NCI-H1436 (cell line): Measurements from ENCODE around the gene BABAM1.

ENCODE experiments used
- DNase-seq: peaks from one replicate; lab custom pipeline; 2025; lab: John Stamatoyannopoulos, UW

The BABAM1 gene

DNA sequence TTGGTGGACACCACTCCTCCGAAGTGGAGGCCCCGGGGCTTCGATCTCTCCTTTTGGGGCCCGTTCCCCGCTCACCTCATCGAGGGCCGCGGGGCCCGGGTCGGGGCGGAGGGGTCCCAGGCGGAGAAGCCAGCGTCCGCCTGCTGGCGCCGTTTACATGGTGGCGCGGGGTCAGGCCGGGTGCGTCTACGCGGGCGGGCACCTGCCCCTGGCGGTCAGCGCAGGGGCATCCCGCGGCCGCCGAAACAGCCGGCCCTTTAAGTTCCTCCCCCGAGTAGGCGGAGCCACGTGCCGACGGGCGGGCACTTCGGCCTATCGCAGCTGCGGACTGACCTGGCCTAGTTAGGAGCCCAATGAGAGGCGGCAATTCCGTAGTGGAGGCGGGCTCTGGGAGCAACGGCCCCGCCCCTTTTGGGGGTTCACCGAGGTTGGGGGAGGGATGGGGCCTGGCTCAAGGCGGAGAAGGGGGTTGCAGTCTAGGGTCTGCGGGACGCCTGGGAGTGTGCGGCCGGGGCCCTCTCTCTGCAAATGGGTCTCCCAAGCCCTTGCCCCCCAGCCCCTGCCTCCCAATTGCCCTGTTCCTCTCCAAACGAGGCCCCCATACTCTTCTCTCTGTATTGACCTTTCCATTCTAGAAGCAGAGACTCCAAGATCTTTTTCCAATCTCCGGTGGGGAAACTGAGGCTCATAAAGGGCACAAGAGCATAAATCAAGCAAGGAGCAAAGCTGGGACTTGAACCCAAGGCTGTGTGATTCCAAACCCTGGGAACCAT, 36.1 kb downstream of the BABAM1 start, which contains the start of gene ABHD8:
TSS of gene ABHD8 (minus strand) at position 259 of the 773 bp plus-strand sequence. CDS start 1,809 bp downstream, outside the sequence.
- DNase-seq: peak; percentile 94

DNA sequence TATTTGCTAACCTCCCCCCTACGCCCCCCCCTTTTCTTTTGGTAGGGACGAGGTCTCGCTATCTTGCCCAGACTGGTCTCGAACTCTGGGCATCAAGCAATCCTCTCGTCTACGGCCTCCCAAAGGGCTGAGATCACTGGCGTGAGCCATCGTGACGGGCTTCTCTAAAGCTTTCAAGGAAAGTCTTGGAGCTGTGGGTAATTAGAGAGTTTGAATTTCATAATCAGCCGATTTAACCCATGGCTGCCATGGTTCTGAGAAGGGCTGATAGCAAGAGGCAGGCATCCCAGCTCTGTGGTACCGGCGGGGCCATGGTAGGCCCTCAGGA, 36.7 kb downstream of the BABAM1 start:
- DNase-seq: no peak

DNA sequence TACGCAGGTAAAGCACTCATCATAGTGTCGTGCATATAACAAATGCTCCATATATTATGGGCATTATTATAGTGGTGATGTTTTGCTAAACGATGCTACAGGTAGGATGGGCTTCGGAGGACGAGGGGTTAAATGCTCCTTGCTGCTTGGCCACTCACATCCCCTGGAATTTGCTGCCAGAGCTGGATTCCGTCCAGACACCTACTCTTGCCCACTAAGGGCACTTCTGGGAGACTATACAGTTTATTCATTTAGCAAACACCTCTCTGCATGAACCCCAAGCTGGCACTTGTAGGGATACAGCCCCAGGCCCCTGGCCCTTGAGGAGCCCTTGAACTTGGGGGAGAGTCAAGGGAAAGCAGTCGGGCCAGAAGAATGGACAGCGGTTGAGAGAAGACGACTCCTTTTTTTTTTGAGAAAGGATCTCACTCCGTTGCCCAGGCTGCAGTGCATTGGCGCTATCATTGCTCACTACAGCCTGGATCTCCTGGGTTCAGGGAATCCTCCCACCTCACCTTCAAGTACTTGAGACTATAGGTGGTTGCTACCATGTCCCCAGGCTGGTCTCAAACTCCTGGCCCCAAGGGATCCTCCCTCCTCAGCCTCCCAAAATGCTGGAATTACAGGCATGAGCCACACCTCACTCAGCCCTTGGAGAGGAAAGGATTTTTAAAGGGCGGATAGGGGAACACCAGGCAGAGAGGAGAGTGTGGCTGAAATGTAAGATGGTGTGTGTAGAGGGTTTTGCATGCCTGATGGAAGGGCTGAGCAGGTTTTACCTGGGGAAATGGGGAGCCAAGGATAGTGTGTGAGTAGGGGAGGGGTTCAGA, 37.4 kb downstream of the BABAM1 start:
- no peak for DNase-seq

DNA sequence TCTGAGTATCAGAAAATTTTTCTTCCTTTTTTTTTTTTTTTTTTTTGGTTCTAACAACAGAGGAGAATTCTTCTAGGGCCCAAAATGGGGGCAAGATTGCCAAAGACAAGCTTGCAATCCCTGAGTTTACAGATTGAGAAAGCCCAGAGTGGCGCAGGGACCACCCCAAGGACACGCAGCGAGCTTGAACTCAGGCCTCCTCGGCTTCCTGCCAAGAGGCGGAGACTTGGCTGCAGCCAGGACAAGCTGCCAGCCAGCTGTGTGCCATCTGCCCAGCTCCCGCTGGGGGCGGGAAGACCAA, 37.9 kb downstream of the BABAM1 start:
- DNase-seq: no peak

DNA sequence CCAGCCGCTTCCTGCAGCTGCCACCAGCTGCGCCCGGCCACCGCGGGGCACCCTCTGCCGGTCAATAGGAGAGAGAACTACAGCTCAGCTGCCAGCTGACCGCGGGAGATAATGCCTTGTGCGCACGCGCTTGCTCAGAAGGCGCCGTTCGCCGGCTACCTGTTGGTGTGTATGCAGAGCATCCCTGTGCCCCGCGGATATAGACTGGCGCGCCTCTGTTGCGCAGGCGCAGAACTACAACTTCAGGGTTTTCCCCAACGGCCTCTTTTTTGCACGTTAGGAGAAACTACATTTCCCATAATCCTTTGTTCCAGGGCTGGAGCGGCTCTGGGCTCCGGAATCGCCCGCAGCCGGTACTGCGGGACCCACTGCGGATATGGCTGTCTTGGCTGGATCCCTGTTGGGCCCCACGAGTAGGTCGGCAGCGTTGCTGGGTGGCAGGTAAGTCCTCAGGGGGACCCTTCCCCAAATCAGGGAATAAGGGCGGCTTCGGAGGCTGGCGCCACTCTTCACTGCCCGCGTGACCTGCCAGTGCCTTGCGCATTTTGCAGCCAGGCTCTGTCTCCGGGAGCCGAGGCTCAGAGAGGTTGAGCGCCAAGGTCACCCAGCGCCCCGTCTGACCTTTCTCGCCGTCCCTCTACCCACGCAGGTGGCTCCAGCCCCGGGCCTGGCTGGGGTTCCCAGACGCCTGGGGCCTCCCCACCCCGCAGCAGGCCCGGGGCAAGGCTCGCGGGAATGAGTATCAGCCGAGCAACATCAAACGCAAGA, 38.5 kb downstream of the BABAM1 start, which contains the start of gene MRPL34:
TSS of gene MRPL34 (plus strand) at position 356 of the 768 bp plus-strand sequence. CDS start at position 377, 21 bp downstream.
- peak; percentile 97 for DNase-seq

DNA sequence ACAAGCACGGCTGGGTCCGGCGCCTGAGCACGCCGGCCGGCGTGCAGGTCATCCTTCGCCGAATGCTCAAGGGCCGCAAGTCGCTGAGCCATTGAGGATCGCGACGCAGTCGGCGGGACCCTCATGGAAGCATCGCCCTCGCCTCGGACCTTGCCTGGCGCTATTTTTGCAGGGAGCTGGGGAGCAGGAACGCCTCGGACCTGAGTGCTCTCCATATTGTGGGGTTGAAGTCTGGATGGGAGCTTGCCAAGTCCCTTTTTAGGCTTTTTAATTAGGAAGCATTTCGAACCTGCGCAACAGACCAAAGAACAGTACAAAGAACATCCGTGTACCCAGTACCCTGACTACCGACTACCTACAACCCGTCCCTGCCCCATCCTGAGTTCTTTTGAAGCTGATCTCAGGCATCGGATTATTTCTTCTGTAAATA, 39.1 kb downstream of the BABAM1 start:
- DNase-seq: no peak

DNA sequence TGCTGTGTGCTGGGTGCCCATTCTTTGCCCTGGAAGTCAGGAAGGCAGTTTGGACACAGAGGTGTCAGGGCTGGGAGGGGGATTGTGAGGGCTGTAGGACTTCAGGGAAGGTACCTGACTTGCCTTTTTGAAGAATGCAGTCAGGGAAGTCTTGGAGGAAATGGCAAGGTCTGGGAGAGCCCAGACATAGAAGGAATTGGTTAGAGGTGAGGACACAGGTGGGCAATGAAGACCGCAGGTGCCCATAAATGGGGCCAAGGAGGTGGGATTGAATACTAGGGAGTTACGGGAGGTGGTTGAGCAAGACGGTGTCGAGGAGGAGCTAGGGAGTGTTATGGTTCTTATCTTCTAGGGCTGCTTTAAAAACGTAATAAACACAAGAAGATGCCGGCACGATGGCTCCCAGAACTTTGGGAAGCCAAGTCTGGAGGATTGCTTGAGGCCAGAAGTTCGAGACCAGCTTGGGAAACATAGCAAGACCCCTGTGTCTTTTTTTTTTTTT, 40.7 kb downstream of the BABAM1 start:
- DNase-seq: no peak

DNA sequence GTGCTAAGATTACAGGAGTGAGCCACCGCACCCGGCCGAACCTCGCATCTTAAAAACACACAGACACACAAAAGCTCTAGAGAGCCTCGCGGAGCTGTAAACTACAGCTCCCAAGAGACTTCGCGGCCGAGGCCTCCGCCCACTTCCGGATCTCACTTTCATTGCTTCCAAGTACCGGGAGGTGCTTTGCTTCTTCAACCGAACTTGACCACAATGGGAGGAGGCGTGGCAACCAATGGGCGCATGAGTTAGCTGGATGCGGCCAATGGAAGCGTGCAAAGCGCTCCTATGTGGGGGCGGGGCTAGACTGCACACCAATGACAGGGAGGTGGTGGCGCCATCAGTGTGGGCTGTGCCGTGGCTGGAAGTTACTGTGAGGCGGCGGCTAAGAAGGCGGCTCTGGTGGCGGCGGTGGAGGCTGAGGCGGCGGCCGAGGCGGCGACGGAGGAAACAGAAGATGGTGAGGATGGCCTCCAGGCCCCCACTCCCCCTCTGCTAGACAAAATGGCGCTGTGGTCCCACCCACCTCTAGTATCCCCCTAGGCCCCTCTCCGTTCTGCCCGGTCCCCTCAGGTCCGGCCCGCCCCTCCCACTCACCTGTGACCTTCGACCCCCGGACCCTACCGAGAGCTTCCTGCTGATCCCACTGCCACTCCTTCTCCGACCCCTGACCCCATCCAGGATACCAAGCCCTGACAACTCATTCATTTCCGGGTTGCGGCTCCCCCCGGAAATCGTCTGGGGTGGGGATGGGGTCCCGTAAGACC, 42.1 kb downstream of the BABAM1 start, which contains the start of gene DDA1:
TSS of gene DDA1 (plus strand) at position 366 of the 767 bp plus-strand sequence. CDS start at position 458, 92 bp downstream.
- peak; percentile 99 for DNase-seq

DNA sequence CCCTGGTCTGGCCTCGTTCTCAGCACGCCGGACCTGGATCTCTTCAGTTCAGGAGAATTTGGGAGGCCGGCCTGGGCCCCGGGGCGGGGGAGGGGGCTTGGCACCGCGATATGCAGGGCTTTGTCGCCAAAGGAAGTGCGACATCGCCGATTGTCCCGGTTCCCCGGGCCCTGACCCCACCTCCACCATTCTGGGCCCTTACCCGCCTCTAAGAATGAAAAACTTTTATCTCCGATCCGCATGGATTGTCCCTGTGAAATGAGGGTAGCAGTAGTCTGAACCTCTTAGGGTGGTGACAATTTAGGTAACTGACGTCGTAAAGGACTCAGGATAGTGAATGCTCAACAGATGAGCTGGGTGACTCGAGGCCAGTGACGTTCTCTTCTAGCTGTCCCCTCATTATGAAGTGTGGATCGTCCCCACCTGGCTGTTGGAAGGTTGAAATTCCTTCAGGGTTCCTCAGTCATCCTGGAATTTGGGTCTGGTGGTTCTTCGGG, 42.8 kb downstream of the BABAM1 start:
- no peak for DNase-seq

DNA sequence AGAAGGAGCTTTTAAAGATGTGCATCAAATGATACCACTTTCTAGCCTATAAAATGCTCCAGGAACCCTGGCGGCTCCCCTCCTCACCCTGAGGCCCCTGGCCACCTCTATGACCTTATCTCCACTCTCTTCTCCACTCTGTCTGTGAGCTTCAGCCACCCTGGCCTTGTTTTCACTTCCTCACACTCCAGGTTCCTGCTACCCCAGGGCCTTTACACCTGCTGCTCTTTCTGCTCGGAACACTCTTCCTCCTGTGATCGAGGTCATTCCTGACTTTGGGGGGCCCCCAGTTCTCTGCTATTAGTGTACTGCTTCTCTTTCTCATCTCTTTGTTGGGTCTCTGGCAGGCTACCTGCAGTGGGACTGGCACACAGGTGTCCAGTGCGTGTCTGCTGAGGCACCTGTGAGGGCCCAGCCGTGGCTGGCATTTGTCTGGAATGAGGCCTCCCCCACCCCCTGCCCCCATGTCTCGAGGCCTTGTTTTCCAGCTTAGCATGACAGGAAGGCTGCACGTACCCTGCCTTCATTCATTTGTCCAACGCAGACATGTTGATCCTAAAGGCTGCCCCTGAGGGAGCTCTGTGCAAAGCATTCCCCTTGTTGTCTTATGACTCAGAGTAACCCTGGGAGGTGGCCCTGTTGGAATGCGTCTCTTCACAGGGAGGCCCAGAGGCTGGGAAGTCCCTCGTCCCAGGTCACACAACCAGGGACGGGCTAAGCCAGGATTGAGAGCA, 44.4 kb downstream of the BABAM1 start:
- no peak for DNase-seq

DNA sequence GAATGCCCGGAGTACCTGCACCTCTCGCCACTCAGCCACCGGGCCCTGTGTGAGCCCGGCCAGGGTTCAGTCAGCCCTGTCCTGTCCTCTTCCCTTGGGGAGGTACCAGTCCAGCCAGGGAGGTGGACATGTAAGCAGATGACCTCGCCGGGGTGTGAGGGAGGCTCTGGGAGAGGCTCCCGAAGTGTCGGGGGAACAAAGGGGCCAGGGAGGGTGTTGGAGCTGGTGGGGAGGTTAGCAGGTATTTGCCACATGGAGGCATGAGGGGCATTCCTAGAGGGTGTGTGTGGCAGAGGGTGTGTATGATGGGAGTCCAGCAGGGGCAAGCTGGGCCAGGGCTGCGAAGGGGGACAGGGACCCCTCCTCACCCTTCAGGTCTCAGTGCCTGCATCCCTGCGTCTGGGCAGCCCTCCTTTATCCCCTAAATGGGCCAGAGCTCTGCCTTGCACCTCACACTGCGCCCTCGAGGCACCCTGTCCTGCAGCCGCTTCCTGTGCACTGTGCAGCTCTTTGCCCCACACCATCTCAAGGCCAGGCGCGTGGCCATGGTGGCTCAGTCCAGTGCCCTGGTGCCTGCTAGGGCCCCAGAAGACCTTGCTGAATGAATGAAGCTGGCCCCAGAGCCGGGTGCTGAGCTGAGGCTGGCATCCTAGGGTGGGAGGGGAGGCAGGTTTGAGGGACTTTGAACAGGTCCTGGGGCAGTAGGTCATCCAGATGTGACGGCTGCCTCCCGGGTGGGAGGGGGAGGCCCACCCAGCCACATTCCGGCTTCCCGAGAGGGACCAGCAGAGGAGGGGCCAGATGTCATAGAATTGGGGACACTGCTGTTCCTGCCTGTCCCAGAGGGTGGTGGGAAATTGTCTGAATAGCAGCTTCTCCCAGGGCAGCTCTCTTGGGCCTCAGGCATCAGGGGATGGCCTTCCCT, 45.2 kb downstream of the BABAM1 start:
- no peak for DNase-seq

DNA sequence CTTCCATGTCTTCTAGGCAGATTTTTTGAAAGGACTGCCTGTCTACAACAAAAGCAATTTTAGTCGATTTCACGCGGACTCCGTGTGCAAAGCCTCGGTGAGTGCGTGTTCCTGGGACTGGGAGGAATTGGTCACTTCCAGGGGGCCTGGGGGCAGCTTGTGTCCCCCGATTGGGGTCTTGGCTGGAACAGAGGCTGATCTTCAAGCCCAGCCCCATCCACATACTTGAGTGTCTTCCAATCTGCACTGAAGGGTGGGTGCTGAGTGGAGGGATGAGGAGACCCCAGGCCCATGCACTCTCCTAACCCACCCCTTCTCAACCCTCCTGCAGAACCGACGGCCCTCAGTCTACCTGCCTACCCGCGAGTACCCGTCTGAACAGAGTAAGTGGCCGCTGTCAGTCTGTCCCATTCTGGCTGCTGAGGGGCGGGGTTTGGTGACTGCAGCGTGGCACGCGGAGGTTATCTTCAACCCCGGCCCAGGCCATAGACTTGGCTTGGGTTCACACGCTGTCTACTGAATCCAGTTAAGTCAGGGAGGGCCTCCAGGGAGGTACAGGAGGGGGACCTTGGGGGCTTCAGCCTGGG, 46.9 kb downstream of the BABAM1 start:
- DNase-seq: no peak

DNA sequence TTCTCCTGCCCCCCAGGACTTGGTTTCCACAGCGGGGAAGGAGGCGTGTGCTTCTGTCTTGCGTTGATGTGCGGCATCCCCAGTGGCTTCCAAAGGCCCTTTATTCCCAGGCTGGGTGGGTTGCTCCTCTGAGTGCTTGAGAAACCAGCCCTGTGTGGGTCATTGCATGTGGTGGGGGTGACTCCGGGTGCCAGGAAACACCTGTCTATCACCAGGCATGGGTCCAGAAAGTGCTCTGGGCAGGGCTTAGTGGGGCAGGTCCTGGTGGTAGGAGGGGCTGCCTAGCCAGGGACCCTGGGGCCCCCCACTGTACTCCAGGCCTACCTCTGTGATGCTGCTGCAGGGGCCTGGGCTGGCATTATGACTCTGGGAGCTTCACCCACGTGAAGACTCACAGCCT, 51.7 kb downstream of the BABAM1 start:
- no peak for DNase-seq

DNA sequence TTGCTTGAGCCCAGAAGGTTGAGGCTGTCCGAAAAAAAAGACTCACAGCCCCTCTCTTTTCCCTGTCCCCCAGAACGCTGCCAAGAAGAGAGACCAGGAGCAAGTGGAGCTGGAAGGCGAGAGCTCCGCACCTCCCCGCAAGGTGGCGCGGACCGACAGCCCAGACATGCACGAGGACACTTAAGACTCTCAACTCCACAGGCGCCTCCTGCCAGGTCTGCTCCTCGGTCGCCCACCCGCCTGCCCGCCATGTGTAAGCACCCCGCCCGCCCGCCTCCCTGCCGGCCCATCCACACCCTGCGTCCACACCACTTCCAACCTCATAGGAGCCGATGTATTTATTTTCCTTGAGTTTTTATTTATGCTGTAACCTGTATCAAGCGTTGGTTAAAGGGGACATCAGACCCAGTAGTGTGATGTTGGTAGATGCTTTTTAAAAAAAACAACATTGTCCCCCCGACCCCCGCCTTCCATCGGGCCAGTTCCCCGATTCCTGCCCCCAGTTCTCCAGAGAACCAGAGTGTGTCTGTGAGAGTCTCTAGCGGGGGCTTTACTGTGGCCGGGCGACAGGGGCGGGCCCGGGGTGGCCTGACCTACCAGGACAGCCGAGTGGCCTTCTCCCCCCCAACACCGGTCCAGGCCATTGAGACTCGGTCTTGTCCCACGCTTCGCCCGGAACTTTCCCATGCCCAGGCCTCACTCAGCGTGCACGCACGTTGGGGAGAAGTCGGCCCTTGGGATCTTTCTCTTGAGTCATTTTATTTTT, 52.4 kb downstream of the BABAM1 start:
- DNase-seq: no peak

DNA sequence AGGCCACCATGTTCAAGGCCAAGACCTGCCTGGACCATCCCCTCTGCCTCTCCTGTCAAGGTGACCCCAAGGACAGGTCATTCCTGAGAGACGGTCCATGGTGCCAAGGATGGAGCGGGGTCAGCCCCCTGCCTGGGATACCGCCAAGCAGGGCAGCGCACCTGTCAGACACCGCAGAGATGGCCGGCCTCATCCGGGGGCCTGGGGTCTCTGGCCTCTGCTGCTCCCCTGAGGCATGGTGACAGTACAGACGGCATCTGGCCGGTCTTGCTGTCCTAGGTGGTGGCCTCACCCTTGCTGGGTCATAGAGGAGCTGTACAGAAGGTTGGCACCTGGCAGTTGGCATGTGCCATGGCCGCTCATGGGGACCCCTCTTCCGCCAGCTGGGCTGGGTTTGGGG, 53.2 kb downstream of the BABAM1 start:
- DNase-seq: no peak

DNA sequence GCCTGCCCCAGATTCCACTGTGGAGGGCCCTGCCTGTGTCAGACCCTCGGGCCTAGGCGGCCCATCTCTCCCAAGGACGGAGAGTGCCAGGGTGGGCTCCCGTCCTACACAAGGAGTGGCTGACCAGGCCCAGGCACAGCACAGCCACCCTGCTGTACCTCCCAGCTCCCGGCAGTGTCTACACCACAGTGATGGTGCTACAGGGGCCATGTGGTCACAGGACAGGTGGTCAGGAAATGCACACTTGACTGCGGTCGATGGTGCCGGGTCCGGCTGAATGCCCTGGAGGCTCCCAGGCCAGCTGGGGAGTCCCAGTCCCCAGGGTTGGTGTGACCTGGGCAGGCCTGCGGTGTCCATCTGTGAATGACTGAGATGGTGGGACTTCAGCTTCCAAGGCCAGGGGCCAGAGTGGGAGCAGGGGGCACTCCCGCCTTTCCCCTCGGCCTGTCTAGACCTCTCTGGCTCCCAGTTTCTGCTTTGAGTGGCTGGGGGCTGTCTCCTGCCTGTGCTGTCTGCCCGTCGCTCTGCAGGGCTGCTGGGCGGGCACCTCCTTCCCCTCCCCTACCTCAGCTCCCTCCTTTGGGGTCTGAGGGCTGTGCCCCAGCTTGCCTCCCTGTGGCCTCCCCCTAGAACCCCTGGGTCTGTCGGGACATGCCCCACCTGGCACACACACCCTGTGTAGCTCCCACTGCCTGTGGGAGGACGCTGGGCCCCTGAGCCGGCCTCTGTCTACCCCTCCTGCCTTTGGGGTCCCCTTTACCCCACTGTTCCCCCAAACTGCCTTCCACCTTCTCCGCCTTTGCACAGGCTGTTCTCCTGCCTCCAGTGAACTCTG, 54.6 kb downstream of the BABAM1 start:
- no peak for DNase-seq

DNA sequence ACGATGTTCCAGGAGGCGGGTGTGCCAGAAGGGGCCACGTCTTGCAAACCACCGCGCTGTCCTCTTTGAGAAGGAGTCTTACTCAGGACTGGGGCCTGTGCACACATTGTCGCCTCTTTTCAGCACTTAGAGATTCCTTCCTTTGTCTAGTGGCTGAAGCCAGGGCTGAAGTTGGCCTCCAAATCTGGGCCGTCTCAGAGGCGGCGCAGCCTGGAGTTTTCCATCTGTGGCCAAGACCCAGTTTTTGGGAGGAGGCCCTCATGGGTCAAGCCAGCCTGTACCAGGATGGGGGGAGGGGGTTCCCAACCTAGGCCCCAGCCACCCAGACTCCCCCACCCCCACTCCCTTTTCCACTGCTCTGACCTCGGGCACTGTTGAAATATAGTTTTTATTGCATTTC, 55.6 kb downstream of the BABAM1 start:
- DNase-seq: no peak
